GM18517 (cell line): Measurements from ENCODE around the gene PPP1R15B.

Experiments used
- ATAC-seq: cut with Tn5 transposase; IDR thresholded peaks from one replicate; pipeline ENCODE4 v1.9.1; 2021; ENCODE audit warnings: mild to moderate bottlenecking, moderate library complexity; ENCODE audit not compliant: unreplicated experiment

Gene PPP1R15B

GRCh38 chr1:204411451-204412204, at the start of gene PPP1R15B:
PPP1R15B (minus strand) TSS chr1:204411817; CDS start chr1:204411411, 406 bp downstream.
- ATAC-seq = peak; percentile 66

- ATAC-seq = no peak
Observed at GRCh38 chr1:204460346-204460745, 48.7 kb upstream of the PPP1R15B start.

GRCh38 chr1:204459706-204460105, 48.1 kb upstream of the PPP1R15B start:
- ATAC-seq = no peak

GRCh38 chr1:204457666-204458065, 46.0 kb upstream of the PPP1R15B start:
- no peak for ATAC-seq

GRCh38 chr1:204456826-204457442, 45.3 kb upstream of the PPP1R15B start:
- no peak for ATAC-seq

- no peak for ATAC-seq
Observed at GRCh38 chr1:204455831-204456145, 44.2 kb upstream of the PPP1R15B start.

- no peak for ATAC-seq
Observed at GRCh38 chr1:204455063-204455830, 43.6 kb upstream of the PPP1R15B start.

GRCh38 chr1:204454476-204454875, 42.9 kb upstream of the PPP1R15B start:
- ATAC-seq = no peak

GRCh38 chr1:204453141-204453772, 41.6 kb upstream of the PPP1R15B start:
- ATAC-seq = peak; percentile 78

- ATAC-seq = no peak
Observed at GRCh38 chr1:204451352-204452124, 39.9 kb upstream of the PPP1R15B start.

GRCh38 chr1:204450461-204451257, 39.0 kb upstream of the PPP1R15B start:
- no peak for ATAC-seq

GRCh38 chr1:204449678-204450280, 38.2 kb upstream of the PPP1R15B start:
- ATAC-seq = no peak

GRCh38 chr1:204448991-204449677, 37.5 kb upstream of the PPP1R15B start:
- no peak for ATAC-seq

GRCh38 chr1:204448344-204448964, 36.8 kb upstream of the PPP1R15B start:
- no peak for ATAC-seq

GRCh38 chr1:204447736-204448135, 36.1 kb upstream of the PPP1R15B start:
- no peak for ATAC-seq

GRCh38 chr1:204447190-204447589, 35.6 kb upstream of the PPP1R15B start:
- ATAC-seq = no peak

GRCh38 chr1:204446413-204447111, 34.9 kb upstream of the PPP1R15B start:
- peak; percentile 73 for ATAC-seq
